Trophoblast cell (in vitro differentiated cells and primary cell): Measurements from ENCODE around the gene KMT2D.

Source experiments
- DNase-seq, 2 donors: peaks; one replicate each; pipeline ENCODE4 v3.0.0-alpha.2; 2016
- H2AFZ ChIP-seq: 2 replicates; pipeline ENCODE4 v1.6.1; 2013; ENCODE audit warnings: low read length, moderate library complexity, mild to moderate bottlenecking; ENCODE audit not compliant: insufficient read depth, poor library complexity
- H2AK5ac ChIP-seq: 2 replicates; pipeline ENCODE4 v1.6.1; 2013; ENCODE audit warnings: mild to moderate bottlenecking, low read length
- H2BK120ac ChIP-seq: 2 replicates; pipeline ENCODE4 v1.6.1; 2013; ENCODE audit warnings: low read length, mild to moderate bottlenecking, moderate library complexity; ENCODE audit not compliant: insufficient read depth, poor library complexity
- H2BK12ac ChIP-seq: 2 replicates; pipeline ENCODE4 v1.6.1; 2013; ENCODE audit warnings: mild to moderate bottlenecking, low read length, moderate library complexity
- H2BK5ac ChIP-seq: 2 replicates; pipeline ENCODE4 v1.6.1; 2013; ENCODE audit warnings: low read length, low read depth, moderate library complexity, mild to moderate bottlenecking; ENCODE audit not compliant: poor library complexity
- H3K14ac ChIP-seq: 2 replicates; pipeline ENCODE4 v1.6.1; 2013; ENCODE audit warnings: mild to moderate bottlenecking, low read length
- H3K18ac ChIP-seq: 2 replicates; pipeline ENCODE4 v1.6.1; 2013; ENCODE audit warnings: mild to moderate bottlenecking, low read length
- H3K23ac ChIP-seq: 2 replicates; pipeline ENCODE4 v1.6.1; 2013; ENCODE audit warnings: low read length
- H3K27ac ChIP-seq: 2 replicates; pipeline ENCODE4 v1.5.1; 2013; ENCODE audit warnings: low read depth, mild to moderate bottlenecking, inconsistent platforms, low read length, moderate library complexity
- H3K27me3 ChIP-seq: 2 replicates; pipeline ENCODE4 v1.6.1; 2013; ENCODE audit warnings: inconsistent platforms, mild to moderate bottlenecking, low read length, moderate library complexity; ENCODE audit not compliant: insufficient read depth
- H3K36me3 ChIP-seq, 2 experiments: 1 replicate in 1 of 2; 2 replicates in 1 of 2; pipeline ENCODE4 v1.6.1; 2013; ENCODE audit warnings: low read length in 2 of 2, mild to moderate bottlenecking in 2 of 2, moderate library complexity in 1 of 2; ENCODE audit not compliant: insufficient read depth in 2 of 2, control insufficient read depth in 1 of 2
- H3K4ac ChIP-seq: 2 replicates; pipeline ENCODE4 v1.6.1; 2013; ENCODE audit warnings: low read depth, mild to moderate bottlenecking, low read length, moderate library complexity
- H3K4me1 ChIP-seq, 2 experiments: 1 replicate in 1 of 2; 2 replicates in 1 of 2; pipeline ENCODE4 v1.6.1; 2013; ENCODE audit warnings: low read length in 2 of 2, mild to moderate bottlenecking in 2 of 2, moderate library complexity in 1 of 2; ENCODE audit not compliant: insufficient read depth in 2 of 2, control insufficient read depth in 1 of 2
- H3K4me2 ChIP-seq: 2 replicates; pipeline ENCODE4 v1.6.1; 2013; ENCODE audit warnings: inconsistent platforms, mild to moderate bottlenecking, low read length, moderate library complexity
- H3K4me3 ChIP-seq: 2 replicates; pipeline ENCODE4 v1.5.1; 2013; ENCODE audit warnings: mild to moderate bottlenecking, low read depth, low read length, inconsistent platforms
- H3K79me1 ChIP-seq: one replicate; pipeline ENCODE4 v1.6.1; 2013; ENCODE audit warnings: low read length
- H3K79me2 ChIP-seq: 2 replicates; pipeline ENCODE4 v1.6.1; 2013; ENCODE audit warnings: low read length, mild to moderate bottlenecking; ENCODE audit not compliant: control insufficient read depth, insufficient read depth, poor library complexity
- H3K9ac ChIP-seq: 2 replicates; pipeline ENCODE4 v1.6.1; 2013; ENCODE audit warnings: mild to moderate bottlenecking, low read length
- H3K9me3 ChIP-seq: 2 replicates; pipeline ENCODE4 v1.6.1; 2013; ENCODE audit warnings: low read depth, mild to moderate bottlenecking, control low read depth, inconsistent platforms, low read length; ENCODE audit not compliant: insufficient read depth
- H4K12ac ChIP-seq: 2 replicates; pipeline ENCODE4 v1.6.1; 2013; ENCODE audit warnings: low read depth, mild to moderate bottlenecking, low read length, moderate library complexity
- H4K8ac ChIP-seq: 2 replicates; pipeline ENCODE4 v1.6.1; 2013; ENCODE audit warnings: low read depth, mild to moderate bottlenecking, low read length, moderate library complexity
- H4K91ac ChIP-seq: one replicate; pipeline ENCODE4 v1.6.1; 2013; ENCODE audit warnings: low read depth, mild to moderate bottlenecking, low read length, moderate library complexity
- WGBS: extraction: QIAGEN DNeasy Blood & Tissue Kit; methylation state at CpG from one replicate; pipeline ENCODE4 v1.1.7; 2013; ENCODE audit warnings: missing lambda C conversion rate; ENCODE audit not compliant: insufficient read length, insufficient coverage; ENCODE audit errors: extremely low coverage; 5-methylcytosine and 5-hydroxymethylcytosine counted together

The KMT2D gene

DNA sequence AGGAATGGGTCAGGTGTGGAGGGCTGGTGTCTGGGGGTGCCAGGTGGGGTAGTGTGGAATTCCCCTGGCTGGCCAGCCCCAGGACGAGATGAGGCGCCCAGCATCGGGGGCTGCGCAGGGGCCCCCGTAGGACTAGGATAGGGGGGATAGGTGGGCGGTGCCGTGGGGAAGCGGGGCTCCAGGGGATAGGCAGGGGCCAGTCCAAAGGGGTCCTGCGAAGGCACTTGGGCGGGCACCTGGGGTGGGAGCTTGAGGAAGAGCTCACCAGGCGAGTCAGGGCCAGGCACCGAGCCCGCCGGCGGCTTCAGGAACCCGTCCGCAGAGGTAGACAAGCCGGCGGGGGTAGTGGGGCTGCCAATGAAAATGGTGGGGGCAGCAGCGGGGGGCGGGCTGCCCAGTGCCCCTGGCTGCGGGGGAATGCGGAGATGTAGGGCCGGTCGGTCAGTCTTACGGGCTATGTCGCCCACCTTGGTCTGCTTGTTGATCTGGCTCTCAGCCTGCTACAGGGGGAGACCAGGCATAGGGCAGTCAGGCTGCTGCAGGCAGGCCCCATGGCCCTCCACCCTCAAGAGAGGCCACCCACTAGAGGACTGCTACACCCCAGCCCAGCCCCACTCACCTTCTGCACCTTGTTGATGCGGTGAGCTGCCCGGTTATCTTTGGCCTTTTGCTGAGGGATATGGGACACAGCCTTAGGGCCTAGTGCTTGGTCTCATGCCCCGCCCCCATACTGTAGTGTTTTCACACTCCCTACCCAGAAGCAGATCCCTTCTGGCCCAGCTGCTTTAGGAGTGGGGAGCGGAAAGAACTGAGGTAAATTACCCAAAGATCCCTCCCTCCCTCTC lies 19.3 kb downstream of the KMT2D start:
- no peak overlapping the region for H2AFZ ChIP-seq
- no peak overlapping the region for H2AK5ac ChIP-seq
- H3K36me3 ChIP-seq: peaks cover 92% of the 10 kb centered on the region in 2 experiments
- H2BK120ac ChIP-seq: no peak overlapping the region
- no peak overlapping the region for H4K8ac ChIP-seq
- no peak overlapping the region for H3K23ac ChIP-seq
- no peak overlapping the region for H3K27ac ChIP-seq
- no peaks in the 10 kb centered on the region for H3K4me1 ChIP-seq
- no peaks in the 10 kb centered on the region for H3K79me2 ChIP-seq
- H3K4me3 ChIP-seq: no peak overlapping the region
- no peaks in the 10 kb centered on the region for H3K27me3 ChIP-seq
- H2BK5ac ChIP-seq: no peak overlapping the region
- H3K4me2 ChIP-seq: no peak overlapping the region
- no peak overlapping the region for H4K12ac ChIP-seq
- H4K91ac ChIP-seq: no peak overlapping the region
- no peaks in the 10 kb centered on the region for H3K9me3 ChIP-seq
- H3K14ac ChIP-seq: no peak overlapping the region
- H2BK12ac ChIP-seq: no peak overlapping the region
- H3K79me1 ChIP-seq: no peaks in the 10 kb centered on the region
- H3K9ac ChIP-seq: no peak overlapping the region
- DNase-seq: peak; percentile 21 to 34
- H3K4ac ChIP-seq: no peak overlapping the region
- H3K18ac ChIP-seq: no peak overlapping the region
- no CpG with 5 or more reads among the region's 31 CpGs for WGBS

DNA sequence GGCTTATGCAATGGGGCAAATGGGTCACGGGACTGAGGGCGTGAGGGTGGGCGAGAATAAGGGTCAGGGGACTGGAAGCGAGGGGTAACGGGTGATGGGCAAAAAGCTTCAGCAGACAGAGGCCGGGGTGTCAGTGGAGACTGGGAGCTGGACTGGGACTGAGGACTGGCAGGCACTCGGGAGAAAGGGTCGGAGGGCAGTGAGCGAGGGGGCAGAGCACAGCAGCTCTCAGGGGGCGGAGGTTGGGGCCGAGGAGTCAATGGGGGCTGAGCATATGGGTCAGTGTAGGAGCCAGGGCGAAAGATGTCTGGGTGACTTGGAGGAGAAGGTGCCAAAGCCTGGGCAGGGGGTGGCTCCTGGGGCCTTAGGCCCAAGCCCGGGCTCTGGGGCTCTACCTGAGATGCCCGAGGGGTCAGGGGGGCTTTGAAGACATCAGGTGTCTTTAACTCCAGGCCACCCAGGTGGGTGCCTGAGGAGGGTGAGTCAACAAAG lies 20.2 kb downstream of the KMT2D start:
- no peak for DNase-seq
- Histone ChIP-seq H2BK5ac (no peak overlapping the region), H3K9me3 (no peaks in the 10 kb centered on the region), H4K8ac (no peak overlapping the region), H3K79me1 (no peaks in the 10 kb centered on the region), H3K9ac (no peak overlapping the region), H2BK120ac (no peak overlapping the region), H4K91ac (no peak overlapping the region), H2AK5ac (no peak overlapping the region), H3K4me3 (no peak overlapping the region), H3K4me1 (no peaks in the 10 kb centered on the region), H3K18ac (no peak overlapping the region), H2AFZ (no peak overlapping the region), H3K4ac (no peak overlapping the region), H2BK12ac (no peak overlapping the region), H3K27ac (no peak overlapping the region), H3K4me2 (no peak overlapping the region), H4K12ac (no peak overlapping the region), H3K36me3 (peaks cover 84% of the 10 kb centered on the region in 2 experiments), H3K27me3 (no peaks in the 10 kb centered on the region), H3K14ac (no peak overlapping the region), H3K79me2 (no peaks in the 10 kb centered on the region), H3K23ac (no peak overlapping the region)
- no CpG with 5 or more reads among the region's 14 CpGs for WGBS

DNA sequence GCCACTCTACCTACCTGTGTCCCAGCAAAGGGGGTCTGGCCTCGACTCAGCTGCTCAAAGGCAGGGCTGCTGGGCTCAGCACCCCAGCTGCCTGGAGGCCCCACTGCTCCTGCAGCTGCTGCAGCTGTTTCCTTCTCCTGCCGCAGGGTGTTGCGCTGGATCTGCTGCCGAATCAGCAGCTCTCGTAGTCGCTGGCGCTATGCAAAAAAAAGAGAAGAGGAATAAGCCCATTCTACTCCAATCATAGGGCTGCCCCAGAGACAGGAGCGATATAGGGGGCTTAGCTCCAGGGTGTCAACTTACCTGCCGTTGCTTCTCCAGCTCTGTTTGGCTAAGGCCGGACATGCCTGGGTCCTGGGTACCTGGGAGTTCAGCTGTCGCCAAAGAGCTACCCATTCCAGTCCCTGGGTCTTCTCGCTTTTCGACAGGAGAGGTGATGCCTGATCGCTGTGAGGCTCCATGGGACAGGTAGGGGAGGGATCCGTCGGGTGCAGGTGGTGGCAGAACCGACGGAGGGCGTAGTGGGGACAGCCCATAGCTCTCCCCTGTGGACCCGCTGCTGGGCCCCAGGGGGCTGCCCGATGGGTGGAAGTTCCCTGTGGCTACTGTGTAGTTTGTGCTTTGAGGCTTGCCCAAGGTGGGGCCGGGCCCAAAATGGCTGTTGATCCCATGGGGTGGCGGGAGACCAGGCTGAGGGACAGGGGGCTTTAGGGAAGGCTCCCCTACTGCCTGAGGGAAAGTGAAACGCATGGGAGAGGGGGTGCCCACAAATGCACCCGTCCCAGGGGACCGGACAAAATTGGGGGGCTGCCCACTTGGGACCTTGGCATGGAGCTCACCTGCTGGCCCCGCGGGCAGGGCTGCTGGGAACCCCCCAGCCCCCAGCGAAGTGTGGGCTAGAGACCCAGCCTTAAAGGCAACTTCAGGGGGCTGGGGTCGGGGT lies 20.9 kb downstream of the KMT2D start:
- Histone ChIP-seq H3K79me1 (no peaks in the 10 kb centered on the region), H2BK120ac (no peak overlapping the region), H3K9me3 (no peaks in the 10 kb centered on the region), H2BK12ac (no peak overlapping the region), H2BK5ac (no peak overlapping the region), H3K23ac (no peak overlapping the region), H3K36me3 (peaks cover 80 to 83% of the 10 kb centered on the region in 2 experiments), H3K4me1 (no peaks in the 10 kb centered on the region), H4K91ac (no peak overlapping the region), H3K18ac (no peak overlapping the region), H3K14ac (no peak overlapping the region), H3K4me2 (no peak overlapping the region), H3K79me2 (no peaks in the 10 kb centered on the region), H3K9ac (no peak overlapping the region), H3K27ac (no peak overlapping the region), H2AK5ac (no peak overlapping the region), H4K12ac (no peak overlapping the region), H3K27me3 (no peaks in the 10 kb centered on the region), H3K4me3 (no peak overlapping the region), H4K8ac (no peak overlapping the region), H3K4ac (no peak overlapping the region), H2AFZ (no peak overlapping the region)
- no CpG with 5 or more reads among the region's 30 CpGs for WGBS
- no peak for DNase-seq

DNA sequence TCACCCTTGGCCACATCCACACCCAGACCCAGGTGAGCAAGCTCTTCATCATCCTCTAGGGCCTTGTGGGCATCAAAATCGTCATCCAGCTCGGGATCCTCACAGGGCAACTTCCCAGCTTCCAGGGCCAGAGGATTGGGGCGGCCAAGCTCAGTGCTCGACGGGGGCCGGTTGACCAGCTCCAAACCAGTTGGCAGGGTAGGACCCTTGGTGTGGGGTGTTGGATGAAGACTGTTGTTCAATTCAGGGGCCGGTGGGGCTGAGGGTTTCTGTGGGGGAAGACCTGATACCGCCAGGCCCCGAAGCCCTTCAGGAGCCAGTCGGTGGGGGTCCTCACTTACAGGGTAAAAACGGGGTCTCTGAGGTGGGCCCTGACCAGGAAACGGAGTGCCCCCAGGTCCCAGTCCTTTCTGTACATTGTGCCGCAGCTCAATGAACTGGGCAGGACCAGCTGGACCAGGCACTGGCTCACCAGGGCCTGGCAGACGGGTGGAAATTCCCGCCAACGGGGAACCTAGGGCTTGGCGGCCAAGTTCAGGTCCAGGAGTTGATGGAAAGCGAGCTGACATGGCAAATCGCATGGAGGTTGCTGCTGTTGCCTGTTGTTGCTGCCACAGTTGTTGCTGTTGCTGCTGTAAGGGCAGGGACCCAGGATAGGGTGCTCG lies 22.2 kb downstream of the KMT2D start:
- no peak overlapping the region for H3K4me3 ChIP-seq
- H3K14ac ChIP-seq: no peak overlapping the region
- no peak overlapping the region for H4K91ac ChIP-seq
- no peak overlapping the region for H2BK5ac ChIP-seq
- no peaks in the 10 kb centered on the region for H3K79me1 ChIP-seq
- H2BK120ac ChIP-seq: no peak overlapping the region
- H3K4me2 ChIP-seq: no peak overlapping the region
- no peaks in the 10 kb centered on the region for H3K27me3 ChIP-seq
- no peak overlapping the region for H3K4ac ChIP-seq
- no peak overlapping the region for H3K27ac ChIP-seq
- WGBS: no CpG with 5 or more reads among the region's 20 CpGs
- H3K79me2 ChIP-seq: no peaks in the 10 kb centered on the region
- H2AK5ac ChIP-seq: no peak overlapping the region
- H3K4me1 ChIP-seq: no peaks in the 10 kb centered on the region
- no peak overlapping the region for H3K23ac ChIP-seq
- H2AFZ ChIP-seq: no peak overlapping the region
- no peaks in the 10 kb centered on the region for H3K9me3 ChIP-seq
- H4K12ac ChIP-seq: no peak overlapping the region
- H3K18ac ChIP-seq: no peak overlapping the region
- no peak overlapping the region for H3K9ac ChIP-seq
- H2BK12ac ChIP-seq: no peak overlapping the region
- peaks cover 80 to 83% of the 10 kb centered on the region in 2 experiments for H3K36me3 ChIP-seq
- no peak for DNase-seq
- no peak overlapping the region for H4K8ac ChIP-seq
